Endometrium (tissue), 2 donors: Measurements from ENCODE around the gene THSD4.
"Not testable (repeated sequence)": the region's sequence is repeated elsewhere in the genome, so short reads cannot be mapped to it uniquely, and the experiment has no call there.

Source experiments
- FAIRE-seq: peaks from 2 replicates; lab custom pipeline; 2012; peaks lifted over from hg19 to GRCh38; lab: Jason Lieb, UNC
- donor health status: control.
- donor health status: control.

Gene THSD4

GRCh38 chr15:71723344-71723743 lies 608.1 kb downstream of the THSD4 start:
- FAIRE-seq, result no peak

- FAIRE-seq, result not testable (repeated sequence)
Measured at GRCh38 chr15:71725207-71725955, 610.1 kb downstream of the THSD4 start.

GRCh38 chr15:71728881-71729280 lies 613.6 kb downstream of the THSD4 start:
- FAIRE-seq, result peak; percentile 12

DNA sequence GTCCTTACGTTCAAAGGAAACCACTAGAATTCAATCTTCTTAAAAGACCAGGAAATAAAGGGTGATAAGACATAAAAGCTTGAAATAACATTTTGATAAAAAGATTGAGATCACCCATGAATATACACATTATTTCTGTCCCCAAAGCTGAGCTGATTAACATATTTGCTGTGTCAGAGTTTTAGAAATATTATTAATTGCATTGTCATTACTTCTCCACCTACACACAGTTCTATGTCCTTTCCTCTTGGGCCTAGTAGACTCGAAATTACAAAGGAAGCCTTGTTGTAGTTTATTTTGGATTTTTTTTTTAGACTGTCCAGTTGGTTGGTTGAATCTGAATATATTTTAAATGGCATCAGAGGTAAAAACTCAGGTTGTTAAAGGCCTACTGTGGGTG lies 614.0 kb downstream of the THSD4 start:
- no peak for FAIRE-seq

GRCh38 chr15:71730277-71731144 lies 615.2 kb downstream of the THSD4 start:
- FAIRE-seq, result no peak

GRCh38 chr15:71732636-71733035 lies 617.4 kb downstream of the THSD4 start:
- FAIRE-seq, result no peak

DNA sequence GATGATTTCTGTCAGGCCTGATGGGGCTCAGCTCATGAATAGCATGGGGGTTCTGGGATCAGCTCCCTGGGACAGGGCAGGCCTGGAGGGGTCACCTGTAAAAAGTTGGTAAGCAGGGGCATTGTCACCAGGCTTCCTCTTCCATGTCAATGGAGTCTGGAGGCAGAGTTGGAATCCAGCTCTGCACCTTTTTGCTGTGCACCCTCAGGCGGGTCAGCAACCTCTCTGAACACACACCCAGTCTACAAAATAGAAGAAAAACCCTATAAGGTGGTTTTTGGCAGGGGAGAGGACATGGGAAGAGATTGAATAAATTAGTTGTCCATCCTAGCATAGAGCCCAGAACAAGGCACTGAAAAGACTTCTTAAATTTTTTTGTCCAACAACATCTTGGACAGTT lies 617.9 kb downstream of the THSD4 start:
- FAIRE-seq, result no peak

GRCh38 chr15:71734709-71735384 lies 619.6 kb downstream of the THSD4 start:
- FAIRE-seq, result no peak

GRCh38 chr15:71735385-71735757 lies 620.1 kb downstream of the THSD4 start:
- no peak for FAIRE-seq

DNA sequence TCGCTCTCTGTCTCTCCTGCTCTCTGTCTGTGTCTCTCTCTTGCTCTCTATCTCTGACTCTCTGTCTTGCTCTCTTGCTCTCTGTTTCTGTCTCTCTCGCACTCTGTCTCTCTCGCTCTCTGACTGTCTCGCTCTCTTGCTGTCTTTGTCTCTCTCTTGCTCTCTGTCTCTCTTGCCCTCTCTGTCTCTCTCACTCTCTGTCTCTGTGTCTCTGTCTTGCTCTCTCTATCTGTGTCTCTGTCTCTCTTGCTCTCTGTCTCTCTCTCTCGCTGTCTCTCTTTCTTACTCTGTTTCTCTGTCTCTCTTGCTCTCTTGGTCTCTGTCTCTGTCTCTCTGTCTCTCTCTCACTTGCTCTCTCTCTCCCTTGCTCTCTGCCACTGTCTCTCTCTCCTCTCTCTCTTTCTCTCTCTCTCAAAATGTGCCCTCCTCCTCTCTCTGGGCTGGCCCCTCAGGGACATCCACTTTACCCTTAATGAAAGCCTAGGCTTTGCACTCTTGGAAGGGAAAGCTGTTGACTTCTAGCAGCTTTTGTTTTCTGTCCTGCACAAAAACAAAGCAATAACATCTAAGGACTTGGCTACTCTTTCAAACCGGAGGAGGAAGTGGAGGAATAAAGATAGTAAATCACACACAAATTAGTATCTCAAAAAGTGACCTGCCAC lies 621.1 kb downstream of the THSD4 start:
- no peak for FAIRE-seq

GRCh38 chr15:71737761-71738160 lies 622.5 kb downstream of the THSD4 start:
- no peak for FAIRE-seq

GRCh38 chr15:71739355-71739754 lies 624.1 kb downstream of the THSD4 start:
- FAIRE-seq, result no peak

DNA sequence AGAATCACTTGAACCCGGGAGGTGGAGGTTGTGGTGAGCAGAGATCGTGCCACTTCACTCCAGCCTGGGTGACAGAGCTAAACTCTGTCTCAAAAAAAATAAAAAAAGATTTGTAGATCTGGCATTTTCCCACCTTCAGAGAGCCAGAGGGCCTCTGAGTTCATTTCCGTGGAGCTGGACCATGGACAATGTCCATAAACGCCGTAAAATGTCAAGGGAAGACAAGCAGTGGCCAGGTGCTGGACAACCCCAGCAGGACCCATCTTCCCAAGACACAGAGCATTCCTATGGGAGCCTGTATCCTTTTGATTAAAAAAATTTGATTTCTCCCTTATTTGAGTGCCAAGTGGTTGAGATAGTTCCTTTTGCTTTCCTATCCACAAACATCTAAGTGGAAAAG lies 627.7 kb downstream of the THSD4 start:
- FAIRE-seq, result no peak

GRCh38 chr15:71743861-71744382 lies 628.7 kb downstream of the THSD4 start:
- FAIRE-seq, result no peak

DNA sequence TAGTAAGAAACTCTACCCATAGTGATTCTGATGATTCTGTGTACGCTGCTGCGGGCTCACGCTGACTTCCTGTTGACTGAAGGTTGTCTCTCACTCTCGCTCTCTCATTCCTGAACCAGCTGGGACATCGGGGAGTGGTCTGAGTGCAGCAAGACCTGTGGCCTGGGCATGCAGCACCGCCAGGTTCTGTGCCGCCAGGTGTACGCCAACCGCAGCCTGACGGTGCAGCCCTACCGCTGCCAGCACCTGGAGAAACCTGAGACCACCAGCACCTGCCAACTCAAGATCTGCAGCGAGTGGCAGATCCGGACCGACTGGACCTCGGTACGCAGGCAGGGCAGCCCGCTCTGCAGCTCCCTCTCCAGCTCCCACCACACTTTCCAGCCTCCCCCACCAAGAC lies 631.4 kb downstream of the THSD4 start:
- FAIRE-seq, result no peak

GRCh38 chr15:71747128-71748083 lies 632.1 kb downstream of the THSD4 start:
- no peak for FAIRE-seq

GRCh38 chr15:71748293-71748718 lies 633.0 kb downstream of the THSD4 start:
- FAIRE-seq, result no peak

- no peak for FAIRE-seq
Measured at GRCh38 chr15:71749500-71749899, 634.2 kb downstream of the THSD4 start.

DNA sequence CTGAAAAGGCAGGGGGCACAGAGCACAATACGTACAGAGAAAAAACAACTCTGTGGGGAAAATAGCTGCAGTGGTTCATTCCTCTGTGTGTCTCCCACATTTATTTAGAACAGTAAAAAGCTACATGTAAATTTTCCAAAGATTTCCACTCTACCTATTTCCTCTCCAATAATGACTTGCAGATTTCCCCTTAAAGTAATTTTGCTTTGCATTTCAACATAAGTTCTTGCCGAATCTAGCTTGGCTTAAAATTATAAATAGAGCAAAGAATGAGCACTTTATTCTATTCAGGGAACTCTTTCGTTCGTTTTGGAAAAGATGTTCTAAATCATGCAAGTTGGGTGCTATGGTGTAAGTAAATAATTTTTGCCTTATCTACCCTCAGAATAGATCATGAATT lies 636.9 kb downstream of the THSD4 start:
- FAIRE-seq, result no peak

- FAIRE-seq, result no peak
Measured at GRCh38 chr15:71752604-71753289, 637.5 kb downstream of the THSD4 start.
